ENCODE measurements around the gene TSPAN9. TPM values are rescaled to one million over a fixed set of nuclear protein-coding genes. Genes with fewer than 3 reads are reported as not detected.
A peak's percentile ranks its signal among the peaks of the same experiment; 100 is the strongest.

Gene TSPAN9
- total RNA-seq, 1 donor from 2014 or later = 43.7 TPM

GRCh38 chr12:3179731-3180130 lies 102.6 kb downstream of the TSPAN9 start:
- no peak for ATAC-seq
- DNase-seq (ENCODE audit: low spot score) = no peak

GRCh38 chr12:3182426-3182825 lies 105.2 kb downstream of the TSPAN9 start:
- ATAC-seq = no peak
- DNase-seq (ENCODE audit: low spot score) = no peak

DNA sequence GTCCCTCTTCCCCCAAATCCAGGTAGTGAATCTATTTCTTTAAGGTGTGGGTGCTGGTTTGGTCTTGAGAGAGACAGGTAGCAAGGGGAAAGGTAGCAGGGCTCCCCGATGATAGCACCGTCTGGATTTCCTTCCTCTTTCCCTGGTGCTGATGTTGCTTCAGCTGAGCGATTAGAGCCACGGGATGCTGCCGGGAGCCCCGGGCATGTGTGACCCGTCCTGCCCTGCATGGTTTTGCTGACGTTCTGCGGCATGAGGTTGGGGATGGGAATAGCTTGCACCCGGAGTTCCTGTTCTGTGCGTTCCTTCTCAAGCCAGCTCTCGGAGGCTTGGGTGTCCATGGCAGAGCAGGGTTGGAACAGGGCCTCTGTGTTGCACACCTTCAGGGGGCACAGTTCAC lies 107.3 kb downstream of the TSPAN9 start:
- no peak for DNase-seq (ENCODE audit: low spot score)

DNA sequence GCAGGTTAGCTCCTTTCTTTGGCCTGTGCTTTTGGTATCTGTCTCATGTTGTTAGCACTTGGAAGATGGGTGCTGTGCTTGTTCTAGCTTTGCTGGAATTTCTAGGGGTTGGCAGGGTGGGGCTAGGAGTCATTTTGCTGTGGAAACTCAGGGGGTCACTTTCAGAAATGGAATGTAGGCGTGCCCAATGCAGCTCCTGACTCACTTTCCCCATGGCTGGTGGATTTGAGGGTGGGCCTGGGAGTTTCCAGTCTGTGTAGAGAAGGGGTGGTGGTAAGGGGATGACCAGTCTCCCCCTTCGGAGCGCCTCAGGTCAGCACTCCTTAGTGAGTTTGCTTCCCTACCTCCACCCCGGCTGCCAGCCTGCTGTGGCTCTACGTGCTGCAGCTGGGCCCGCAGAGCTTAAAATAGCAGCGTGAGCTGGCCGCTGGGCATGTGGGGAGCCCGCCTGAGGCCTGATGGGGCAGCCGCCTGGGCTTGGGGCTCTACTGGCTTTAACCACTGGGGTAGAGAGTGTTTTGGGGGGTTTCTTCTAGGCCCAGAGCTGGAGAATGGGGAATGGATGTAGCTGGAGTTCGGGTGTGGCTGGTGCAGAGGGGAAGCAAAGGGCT lies 108.2 kb downstream of the TSPAN9 start:
- DNase-seq (ENCODE audit: low spot score) = no peak
- no peak for ATAC-seq

More for the DNA sequence above, 107.3 kb downstream of the TSPAN9 start:
- ATAC-seq = no peak

DNA sequence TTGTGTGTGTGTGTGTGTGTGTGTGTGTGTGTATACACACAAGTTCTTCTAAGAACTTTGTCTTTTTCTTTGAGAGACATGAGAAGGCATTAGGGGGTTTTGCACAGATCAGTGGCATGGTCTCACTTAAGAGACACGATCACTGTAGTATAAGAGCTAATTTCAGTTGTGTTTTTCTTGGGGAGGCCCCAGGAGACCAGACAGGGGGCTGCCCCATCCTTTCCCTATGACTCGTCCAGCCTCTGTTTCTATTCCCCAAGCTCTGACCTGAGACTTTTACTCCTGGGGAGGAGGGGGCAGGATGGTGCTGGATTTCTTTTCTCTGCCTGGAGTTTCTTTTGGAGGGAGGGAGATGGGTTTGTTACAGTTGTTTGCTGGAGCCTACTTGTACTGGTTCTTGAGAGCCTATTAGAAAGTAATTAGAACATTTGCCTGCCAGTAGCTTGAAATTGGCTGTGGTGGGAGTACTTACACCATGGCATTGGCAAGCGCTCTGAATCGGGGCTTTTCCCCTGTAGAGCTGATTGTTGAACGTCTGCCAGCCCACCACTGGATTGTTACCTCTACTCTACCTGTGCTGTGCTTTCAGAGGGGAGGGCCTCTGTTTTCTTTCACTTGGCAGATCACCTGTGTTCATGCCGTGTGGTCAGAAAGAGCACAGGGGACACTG lies 109.5 kb downstream of the TSPAN9 start:
- DNase-seq (ENCODE audit: low spot score) (no peak), ATAC-seq (no peak)

DNA sequence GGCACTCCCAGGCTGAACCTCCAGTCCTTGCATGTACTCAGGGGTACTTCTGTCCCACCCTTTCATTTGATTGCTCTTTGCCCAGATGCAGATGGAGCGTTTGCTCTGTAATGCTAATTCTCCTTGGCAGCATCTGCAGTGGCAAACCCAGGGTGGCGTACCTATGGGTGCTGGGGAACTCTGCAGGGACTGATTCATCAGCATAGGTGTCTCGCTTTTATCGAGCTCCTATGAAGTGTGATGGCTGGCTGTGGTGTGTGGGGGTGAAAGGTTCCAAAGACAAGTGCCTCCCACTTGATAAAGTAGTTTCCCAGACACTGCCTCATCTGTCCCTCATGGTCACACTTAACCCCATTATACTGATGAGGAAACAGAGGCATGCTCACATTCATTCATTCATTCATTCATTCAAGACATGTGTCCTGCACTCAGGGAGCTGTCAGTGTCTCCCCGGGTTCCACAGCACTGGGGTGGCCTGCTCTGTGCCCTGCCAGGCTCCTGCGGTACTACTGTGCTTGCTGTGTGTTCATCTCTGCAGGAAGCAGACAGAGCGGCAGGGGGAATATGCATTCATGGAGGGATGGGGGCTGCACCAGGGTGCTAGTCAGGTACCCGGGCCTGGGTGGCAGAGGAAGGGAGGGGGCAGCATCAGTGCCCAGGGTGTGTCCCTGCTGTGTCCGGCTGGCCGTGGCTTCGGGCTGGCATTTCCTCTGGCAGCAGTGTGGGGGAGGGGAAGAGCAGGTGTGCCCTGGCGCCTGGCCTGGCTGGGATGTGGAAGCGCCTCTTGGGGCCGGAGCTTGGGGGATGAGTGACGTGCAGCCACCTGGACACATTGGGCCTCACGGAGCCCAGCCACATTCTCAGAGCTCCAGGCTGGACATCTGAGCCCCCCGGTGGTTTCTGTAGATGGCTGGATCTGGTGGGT lies 110.9 kb downstream of the TSPAN9 start:
- ATAC-seq = peak; percentile 42

GRCh38 chr12:3189282-3189681 lies 112.1 kb downstream of the TSPAN9 start:
- no peak for DNase-seq (ENCODE audit: low spot score)

More for the DNA sequence above, 110.9 kb downstream of the TSPAN9 start:
- DNase-seq (ENCODE audit: low spot score) = no peak

GRCh38 chr12:3190101-3190500 lies 112.9 kb downstream of the TSPAN9 start:
- no peak for ATAC-seq

More at GRCh38 chr12:3189282-3189681, 112.1 kb downstream of the TSPAN9 start:
- ATAC-seq = peak; percentile 45

DNA sequence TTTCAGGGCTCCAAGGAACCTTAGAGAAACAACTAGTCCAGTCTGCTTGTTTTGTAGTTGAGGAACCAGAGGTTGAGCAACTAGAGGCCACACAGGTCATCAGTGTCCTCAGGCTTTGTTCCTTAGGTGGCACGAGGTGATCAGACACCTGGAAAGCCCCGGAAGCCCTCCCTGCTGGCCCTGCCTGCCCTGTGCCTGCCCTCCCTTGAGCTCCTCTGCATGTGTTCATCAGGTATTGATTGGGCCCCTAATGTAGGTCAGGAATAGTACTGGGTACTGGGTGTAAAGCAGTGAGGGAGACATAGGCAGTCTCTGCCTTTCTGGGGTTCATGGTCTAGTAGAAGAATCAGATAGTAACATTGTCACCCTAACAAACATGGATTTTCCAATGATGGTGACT lies 114.3 kb downstream of the TSPAN9 start:
- peak; percentile 58 for ATAC-seq
- DNase-seq (ENCODE audit: low spot score) = no peak

More at GRCh38 chr12:3190101-3190500, 112.9 kb downstream of the TSPAN9 start:
- no peak for DNase-seq (ENCODE audit: low spot score)

GRCh38 chr12:3192221-3192620 lies 115.0 kb downstream of the TSPAN9 start:
- DNase-seq (ENCODE audit: low spot score) = no peak
- ATAC-seq = no peak

DNA sequence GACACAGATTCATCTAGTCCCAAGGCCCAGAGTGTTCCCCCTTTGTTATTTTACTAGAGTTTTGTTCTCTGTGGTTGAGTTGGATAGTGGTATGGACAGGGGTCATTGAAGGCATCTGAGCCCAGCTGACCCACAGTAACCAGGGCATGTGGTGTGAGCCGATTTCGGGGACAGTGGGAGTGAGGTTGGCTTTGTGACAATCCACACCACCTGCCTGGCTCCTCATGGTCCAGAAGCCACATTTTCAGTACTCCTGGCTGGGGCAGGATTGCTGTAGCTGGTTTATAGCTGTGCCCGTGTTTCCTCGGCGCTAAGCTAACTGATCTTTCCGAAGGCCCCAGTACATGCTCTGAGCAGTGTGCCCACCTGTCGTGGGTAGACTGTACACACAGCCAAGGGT lies 116.0 kb downstream of the TSPAN9 start:
- DNase-seq (ENCODE audit: low spot score) (no peak), ATAC-seq (no peak)

DNA sequence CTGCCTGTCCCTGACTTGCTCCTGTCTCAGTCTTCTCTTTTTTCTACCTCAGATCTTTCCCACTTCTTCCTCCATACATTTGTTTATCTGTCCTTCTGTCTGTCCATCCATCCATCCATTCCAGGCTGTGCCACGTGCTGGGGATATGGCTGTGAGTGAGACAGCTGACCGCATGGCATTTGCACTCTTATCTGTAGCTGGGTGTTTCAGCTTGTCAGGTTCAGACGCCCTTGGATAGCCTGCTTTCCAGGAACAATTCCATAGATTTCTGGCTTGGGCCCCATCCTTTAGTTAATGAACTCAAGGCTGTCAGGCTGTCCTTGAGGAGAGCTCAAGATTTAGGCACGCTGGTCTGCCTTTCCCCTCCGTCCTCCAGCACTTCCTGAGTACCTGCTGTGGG lies 116.6 kb downstream of the TSPAN9 start:
- no peak for DNase-seq (ENCODE audit: low spot score)
- no peak for ATAC-seq

DNA sequence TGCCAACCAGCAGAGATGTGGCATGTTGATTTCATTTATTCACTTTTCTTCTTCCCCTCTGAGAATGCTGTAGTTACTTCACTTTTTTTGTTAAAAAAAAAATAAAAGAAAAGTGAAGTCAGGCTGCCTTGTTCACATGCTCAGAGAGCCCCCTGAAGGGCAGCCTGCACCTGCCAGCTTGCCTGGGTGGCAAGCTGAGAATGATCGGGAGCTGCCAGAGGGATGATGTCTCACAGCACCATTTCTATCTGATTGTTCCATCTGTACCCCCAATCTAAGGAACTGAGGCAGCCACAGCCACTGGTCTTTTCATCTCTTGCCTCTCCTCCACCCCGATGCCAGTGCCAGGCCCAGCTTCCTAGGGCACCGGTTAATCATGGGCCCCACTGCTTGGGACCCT lies 118.2 kb downstream of the TSPAN9 start:
- ATAC-seq = no peak
- no peak for DNase-seq (ENCODE audit: low spot score)

DNA sequence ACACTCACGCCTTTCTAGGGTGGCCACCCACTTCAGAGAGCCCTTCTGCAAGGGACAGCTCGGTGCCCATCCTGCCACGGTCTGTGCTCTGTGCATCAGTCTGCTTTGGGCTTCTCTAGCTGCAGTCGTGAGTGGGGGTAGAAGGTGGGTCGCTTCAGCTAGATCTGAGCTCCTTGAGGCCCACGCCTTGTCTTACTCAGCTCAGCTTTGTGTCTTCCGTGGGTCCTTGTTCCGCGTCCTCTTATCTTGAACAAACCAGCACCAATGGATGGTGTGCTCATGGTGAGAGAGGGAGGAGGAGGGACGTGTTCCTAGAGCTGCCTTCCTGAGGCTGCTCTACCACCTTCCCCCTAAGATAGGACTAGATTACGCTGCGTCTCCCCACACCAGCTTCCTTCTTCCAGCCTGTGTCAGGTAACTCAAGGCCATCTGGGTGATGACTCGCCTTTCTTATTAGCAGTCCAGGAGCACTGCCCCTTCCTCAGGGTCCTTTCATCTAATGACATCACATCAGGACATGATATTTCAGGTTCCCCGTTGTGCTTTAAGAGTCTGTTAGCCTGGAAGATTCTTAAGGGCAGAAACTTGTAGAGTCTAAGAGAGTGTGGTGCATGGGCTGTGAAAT lies 118.8 kb downstream of the TSPAN9 start:
- ATAC-seq (no peak), DNase-seq (ENCODE audit: low spot score) (no peak)

GRCh38 chr12:3196488-3196887 lies 119.3 kb downstream of the TSPAN9 start:
- ATAC-seq (no peak), DNase-seq (ENCODE audit: low spot score) (no peak)

DNA sequence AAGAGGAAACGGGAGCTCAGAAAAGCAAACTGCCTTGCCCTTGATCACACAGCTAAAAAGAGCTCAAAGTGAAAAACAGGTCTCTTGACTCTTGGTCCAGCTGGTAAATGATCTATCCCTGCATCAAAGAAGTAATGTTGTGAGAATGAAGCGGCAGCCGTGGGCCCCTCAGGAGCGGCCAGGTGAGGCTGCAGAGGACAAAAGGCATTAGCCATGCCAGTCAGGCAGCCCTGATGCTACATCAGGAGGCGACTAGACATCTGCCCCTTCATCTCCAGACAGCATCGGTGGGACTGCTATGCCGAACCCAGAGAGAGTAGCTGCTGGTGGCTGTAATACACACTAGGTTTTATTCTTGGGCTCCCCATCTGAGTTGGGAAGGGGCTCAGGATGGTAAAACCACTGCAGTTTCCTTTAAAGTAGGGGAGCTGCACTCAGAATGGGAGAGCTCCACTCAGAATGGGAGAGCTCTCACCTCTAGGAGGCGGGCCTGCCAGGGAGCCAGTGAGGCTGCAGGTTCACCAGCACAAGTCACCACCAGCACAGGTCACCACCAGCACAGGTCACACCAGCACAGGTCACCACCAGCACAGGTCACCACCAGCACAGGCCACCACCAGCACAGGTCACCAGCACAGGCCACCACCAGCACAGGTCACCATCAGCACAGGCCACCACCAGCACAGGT lies 120.1 kb downstream of the TSPAN9 start:
- ATAC-seq = peak; percentile 68
- no peak for DNase-seq (ENCODE audit: low spot score)

DNA sequence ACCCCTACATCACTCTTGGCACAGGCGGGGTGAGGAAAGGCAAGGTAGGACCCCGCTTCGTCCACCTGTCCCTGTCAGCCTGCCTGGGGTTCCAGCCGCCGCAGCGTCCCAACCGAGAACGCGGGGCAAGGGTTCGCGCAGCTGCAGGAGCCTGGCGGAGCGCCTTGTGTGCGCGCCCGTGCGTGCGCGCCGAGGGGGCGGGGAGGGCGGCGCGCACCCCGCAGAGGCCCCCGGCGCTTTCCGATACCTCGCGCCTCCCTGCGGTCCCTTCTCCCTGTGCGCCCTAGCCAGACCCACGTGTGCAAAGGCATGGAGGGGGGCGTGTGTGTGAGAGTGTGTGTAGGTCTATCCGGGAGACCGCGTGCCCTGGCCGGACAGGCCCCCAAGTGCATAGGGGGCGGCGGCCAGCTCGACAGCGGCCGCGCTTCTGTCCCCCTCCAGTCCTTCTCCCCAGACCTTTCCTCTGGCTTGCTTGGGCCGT lies 122.4 kb downstream of the TSPAN9 start:
- DNase-seq (ENCODE audit: low spot score) (no peak), ATAC-seq (no peak)

- DNase-seq (ENCODE audit: low spot score) (no peak), ATAC-seq (no peak)
Observed at GRCh38 chr12:3200032-3200617, 122.9 kb downstream of the TSPAN9 start.

- ATAC-seq (no peak), DNase-seq (ENCODE audit: low spot score) (no peak)
Observed at GRCh38 chr12:3200814-3201233, 123.6 kb downstream of the TSPAN9 start.
